ENCODE measurements around the gene ADAMTS16. TPM values are rescaled to one million over a fixed set of nuclear protein-coding genes. Genes with fewer than 3 reads are reported as not detected.

ADAMTS16 gene
- total RNA-seq, 6 experiments from 2014 or later = 0.26 to 0.70 (median 0.50) TPM; not detected in 1

DNA sequence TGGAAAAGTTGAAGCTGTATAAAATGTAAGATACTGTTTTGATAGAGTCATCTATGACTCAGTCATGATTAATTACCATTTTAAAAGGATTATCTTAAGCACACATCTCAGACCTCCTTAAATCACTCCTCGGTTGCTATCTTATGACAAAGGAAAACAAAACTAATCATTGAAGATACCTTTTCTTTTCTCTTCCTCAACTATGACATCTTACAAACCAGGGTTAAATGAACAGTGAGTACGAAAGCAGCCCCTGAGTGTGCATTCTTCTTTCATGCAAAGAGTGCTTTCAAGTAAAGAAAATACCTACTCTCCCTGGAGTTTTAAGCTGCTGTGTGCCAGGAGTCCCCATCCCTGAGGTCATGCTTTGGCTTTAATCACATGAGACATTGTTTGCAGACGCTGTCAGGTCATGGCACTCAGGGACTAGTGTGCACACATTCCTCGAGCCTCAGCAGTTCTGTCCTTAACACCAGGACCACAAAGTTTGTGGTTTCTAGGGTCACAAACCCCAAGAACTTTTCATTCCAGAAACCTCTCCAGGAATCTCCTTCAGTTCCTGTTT, 195.7 kb downstream of the ADAMTS16 start:
- peak overlapping the region; percentile 90 for H3K27ac Mint-ChIP-seq
- DNase-seq = peak; percentile 73
- peaks cover 12% of the 10 kb centered on the region for H3K27me3 Mint-ChIP-seq (ENCODE audit: insufficient read depth)
- no peaks in the 10 kb centered on the region for H3K9me3 Mint-ChIP-seq
- TF ChIP-seq, protein P1, sequence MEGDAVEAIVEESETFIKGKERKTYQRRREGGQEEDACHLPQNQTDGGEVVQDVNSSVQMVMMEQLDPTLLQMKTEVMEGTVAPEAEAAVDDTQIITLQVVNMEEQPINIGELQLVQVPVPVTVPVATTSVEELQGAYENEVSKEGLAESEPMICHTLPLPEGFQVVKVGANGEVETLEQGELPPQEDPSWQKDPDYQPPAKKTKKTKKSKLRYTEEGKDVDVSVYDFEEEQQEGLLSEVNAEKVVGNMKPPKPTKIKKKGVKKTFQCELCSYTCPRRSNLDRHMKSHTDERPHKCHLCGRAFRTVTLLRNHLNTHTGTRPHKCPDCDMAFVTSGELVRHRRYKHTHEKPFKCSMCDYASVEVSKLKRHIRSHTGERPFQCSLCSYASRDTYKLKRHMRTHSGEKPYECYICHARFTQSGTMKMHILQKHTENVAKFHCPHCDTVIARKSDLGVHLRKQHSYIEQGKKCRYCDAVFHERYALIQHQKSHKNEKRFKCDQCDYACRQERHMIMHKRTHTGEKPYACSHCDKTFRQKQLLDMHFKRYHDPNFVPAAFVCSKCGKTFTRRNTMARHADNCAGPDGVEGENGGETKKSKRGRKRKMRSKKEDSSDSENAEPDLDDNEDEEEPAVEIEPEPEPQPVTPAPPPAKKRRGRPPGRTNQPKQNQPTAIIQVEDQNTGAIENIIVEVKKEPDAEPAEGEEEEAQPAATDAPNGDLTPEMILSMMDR (IDR thresholded peaks at IDR 0.05) = no peak
- H3K36me3 Mint-ChIP-seq (ENCODE audit: low read depth) = no peaks in the 10 kb centered on the region
- H3K4me3 Mint-ChIP-seq = peak overlapping the region; percentile 50
- H3K4me1 Mint-ChIP-seq (ENCODE audit: low read depth) = peaks cover 38% of the 10 kb centered on the region

DNA sequence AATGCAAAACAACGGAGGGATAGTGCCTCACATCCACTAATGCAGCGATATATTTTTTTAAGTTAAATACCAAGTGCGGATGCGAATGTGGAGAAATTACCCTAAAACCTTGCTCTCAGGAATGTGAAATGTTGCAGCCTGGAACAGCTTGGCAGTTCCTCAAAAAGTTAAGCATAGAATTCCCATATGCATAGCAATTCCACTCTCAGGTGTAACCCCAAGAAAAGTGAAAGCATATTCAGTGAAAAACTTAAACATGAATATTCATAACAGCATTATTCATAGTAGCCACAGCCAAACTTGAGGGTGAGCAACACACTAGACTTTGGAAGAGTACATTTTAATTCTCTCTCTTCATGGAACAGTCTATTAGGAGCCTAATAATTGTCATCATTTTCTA, 199.1 kb downstream of the ADAMTS16 start:
- Mint-ChIP-seq H3K9me3 (no peaks in the 10 kb centered on the region), H3K36me3 (ENCODE audit: low read depth) (no peaks in the 10 kb centered on the region), H3K4me3 (no peak overlapping the region), H3K27ac (no peak overlapping the region), H3K27me3 (ENCODE audit: insufficient read depth) (peaks cover 3% of the 10 kb centered on the region), H3K4me1 (ENCODE audit: low read depth) (peaks cover 68% of the 10 kb centered on the region)
- no peak for DNase-seq
- TF ChIP-seq, protein P1 (IDR thresholded peaks at IDR 0.05) = no peak

DNA sequence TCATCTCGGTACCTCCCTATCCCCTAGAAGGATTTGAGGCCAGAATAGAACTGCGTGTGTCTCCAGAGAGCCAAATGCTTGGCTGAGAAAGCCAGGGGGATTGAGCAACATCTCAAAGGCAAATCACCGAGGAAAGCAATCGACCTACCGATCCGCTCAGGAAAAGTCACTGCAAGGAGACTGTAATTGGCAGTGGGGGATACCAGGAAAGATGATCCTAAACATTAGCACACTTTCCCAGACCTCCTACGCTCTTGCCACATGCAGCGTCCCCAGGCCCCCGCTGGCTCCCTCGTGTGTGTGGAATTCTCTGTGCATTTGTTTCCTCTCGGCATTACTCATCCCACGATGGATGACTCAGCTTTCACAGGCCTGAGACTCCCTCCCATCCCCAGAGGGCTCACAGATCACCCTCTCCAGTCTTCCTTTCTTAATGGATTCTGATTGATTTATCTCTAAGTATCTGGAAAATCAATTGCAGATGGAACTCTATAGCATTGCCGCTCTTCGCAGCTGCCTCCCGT, 200.1 kb downstream of the ADAMTS16 start:
- Mint-ChIP-seq H3K9me3 (no peaks in the 10 kb centered on the region), H3K4me1 (ENCODE audit: low read depth) (peaks cover 66% of the 10 kb centered on the region), H3K36me3 (ENCODE audit: low read depth) (no peaks in the 10 kb centered on the region), H3K27ac (peak overlapping the region; percentile 67), H3K4me3 (peak overlapping the region; percentile 69), H3K27me3 (ENCODE audit: insufficient read depth) (peaks cover 3% of the 10 kb centered on the region)
- TF ChIP-seq, protein P1 (IDR thresholded peaks at IDR 0.05) = peak; percentile 77
- DNase-seq = peak; percentile 87

DNA sequence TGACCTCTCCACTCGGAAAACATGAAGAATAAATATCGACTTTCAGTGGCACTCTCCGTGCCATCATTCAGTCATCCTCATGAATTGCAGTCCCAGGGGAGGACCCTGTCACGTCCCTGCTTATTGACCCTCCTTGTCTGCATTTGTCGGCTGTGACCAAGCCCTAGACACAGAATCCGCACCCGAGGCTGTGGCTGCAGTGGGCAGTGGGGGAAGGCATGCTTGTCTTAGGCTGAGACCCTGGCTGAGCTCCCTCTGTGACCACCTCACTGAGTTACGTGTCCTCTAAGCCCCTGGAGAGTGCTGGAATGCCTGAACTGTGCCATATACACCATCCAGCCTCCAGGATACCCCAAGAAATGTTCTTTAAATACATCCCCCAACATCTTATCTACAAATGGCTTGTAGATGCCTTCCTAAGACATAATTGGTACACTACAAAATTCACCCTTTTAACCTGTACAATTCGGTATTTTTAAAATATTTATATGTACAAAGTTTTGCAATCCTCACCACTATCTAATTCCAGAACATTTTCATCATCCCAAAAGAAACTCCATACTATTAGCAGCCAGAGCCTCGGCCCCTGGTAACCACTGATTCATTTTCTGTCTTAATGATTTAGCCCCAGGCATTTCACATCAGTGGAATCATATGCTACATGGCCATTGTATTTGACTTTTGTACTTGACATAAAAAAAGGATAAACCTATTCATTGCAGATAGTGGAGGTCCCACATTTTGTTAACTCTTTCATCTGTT, 201.6 kb downstream of the ADAMTS16 start:
- Mint-ChIP-seq H3K27ac (0 out of 2 replicates have a peak overlapping the region, but pooled peaks have one; percentile 27), H3K4me3 (no peak overlapping the region), H3K36me3 (ENCODE audit: low read depth) (no peaks in the 10 kb centered on the region), H3K27me3 (ENCODE audit: insufficient read depth) (peaks cover 3% of the 10 kb centered on the region), H3K9me3 (no peaks in the 10 kb centered on the region), H3K4me1 (ENCODE audit: low read depth) (peaks cover 51% of the 10 kb centered on the region)
- TF ChIP-seq, protein P1 (IDR thresholded peaks at IDR 0.05) = no peak
- DNase-seq = peak; percentile 64

DNA sequence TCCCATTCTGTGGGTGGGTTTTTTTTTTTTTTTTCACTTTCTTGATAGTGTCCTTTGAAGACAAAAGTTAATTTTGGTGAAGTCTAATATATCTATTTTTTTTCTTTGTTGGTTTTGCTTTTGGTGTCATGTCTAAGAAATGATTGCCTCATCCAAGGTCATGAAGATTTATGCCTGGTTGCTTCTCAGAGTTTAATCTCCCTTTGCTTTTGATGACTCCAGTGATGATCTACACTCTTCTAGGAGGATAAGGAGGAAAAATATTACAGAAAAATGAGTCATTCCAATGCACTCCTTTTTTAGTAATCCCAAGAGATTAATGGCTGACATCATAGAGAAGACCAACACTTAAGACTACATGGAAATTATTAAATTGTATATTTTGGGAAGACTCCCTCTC, 202.7 kb downstream of the ADAMTS16 start:
- peaks cover 3% of the 10 kb centered on the region for H3K27me3 Mint-ChIP-seq (ENCODE audit: insufficient read depth)
- no peak overlapping the region for H3K4me3 Mint-ChIP-seq
- peak; percentile 50 for DNase-seq
- TF ChIP-seq, protein P1 (IDR thresholded peaks at IDR 0.05) = no peak
- H3K36me3 Mint-ChIP-seq (ENCODE audit: low read depth) = no peaks in the 10 kb centered on the region
- H3K9me3 Mint-ChIP-seq = no peaks in the 10 kb centered on the region
- peak overlapping the region; percentile 5; the same call in 1 of the 2 replicates for H3K27ac Mint-ChIP-seq
- peaks cover 47% of the 10 kb centered on the region for H3K4me1 Mint-ChIP-seq (ENCODE audit: low read depth)
